Adipocyte (in vitro differentiated cells): ENCODE data around the gene CYP2W1.

Experiments
- DNase-seq: peaks from one replicate; pipeline ENCODE4 v3.0.0-alpha.2; 2015; ENCODE audit warnings: low read depth
- H3K27me3 ChIP-seq: replicated peaks from 2 replicates; pipeline ENCODE4 v1.7.0; 2013; ENCODE audit warnings: mild to moderate bottlenecking, low read length, moderate library complexity; ENCODE audit not compliant: control insufficient read depth, insufficient read depth
- H3K36me3 ChIP-seq: 2 replicates; pipeline ENCODE4 v1.7.0; 2013; ENCODE audit warnings: low read length, mild to moderate bottlenecking, moderate library complexity; ENCODE audit not compliant: control insufficient read depth, insufficient read depth, severe bottlenecking
- H3K4me1 ChIP-seq: 2 replicates; pipeline ENCODE4 v1.7.0; 2013; ENCODE audit warnings: mild to moderate bottlenecking, low read length, moderate library complexity; ENCODE audit not compliant: control insufficient read depth, insufficient read depth
- H3K4me3 ChIP-seq: 2 replicates; pipeline ENCODE4 v1.7.0; 2013; ENCODE audit warnings: mild to moderate bottlenecking, low read length, moderate library complexity
- H3K9ac ChIP-seq: 2 replicates; pipeline ENCODE4 v1.7.0; 2013; ENCODE audit warnings: mild to moderate bottlenecking, low read length, moderate library complexity
- H3K9me3 ChIP-seq: 2 replicates; pipeline ENCODE4 v1.7.0; 2013; ENCODE audit warnings: mild to moderate bottlenecking, low read length, moderate library complexity; ENCODE audit not compliant: control insufficient read depth

Gene CYP2W1

GRCh38 chr7:979151-979550 lies 3.8 kb upstream of the CYP2W1 start:
- no peaks in the 10 kb centered on the region for H3K27me3 ChIP-seq
- no peak overlapping the region for H3K9ac ChIP-seq
- no peak for DNase-seq
- no peaks in the 10 kb centered on the region for H3K36me3 ChIP-seq
- no peaks in the 10 kb centered on the region for H3K9me3 ChIP-seq
- peaks cover 2% of the 10 kb centered on the region for H3K4me1 ChIP-seq
- H3K4me3 ChIP-seq = no peak overlapping the region

DNA sequence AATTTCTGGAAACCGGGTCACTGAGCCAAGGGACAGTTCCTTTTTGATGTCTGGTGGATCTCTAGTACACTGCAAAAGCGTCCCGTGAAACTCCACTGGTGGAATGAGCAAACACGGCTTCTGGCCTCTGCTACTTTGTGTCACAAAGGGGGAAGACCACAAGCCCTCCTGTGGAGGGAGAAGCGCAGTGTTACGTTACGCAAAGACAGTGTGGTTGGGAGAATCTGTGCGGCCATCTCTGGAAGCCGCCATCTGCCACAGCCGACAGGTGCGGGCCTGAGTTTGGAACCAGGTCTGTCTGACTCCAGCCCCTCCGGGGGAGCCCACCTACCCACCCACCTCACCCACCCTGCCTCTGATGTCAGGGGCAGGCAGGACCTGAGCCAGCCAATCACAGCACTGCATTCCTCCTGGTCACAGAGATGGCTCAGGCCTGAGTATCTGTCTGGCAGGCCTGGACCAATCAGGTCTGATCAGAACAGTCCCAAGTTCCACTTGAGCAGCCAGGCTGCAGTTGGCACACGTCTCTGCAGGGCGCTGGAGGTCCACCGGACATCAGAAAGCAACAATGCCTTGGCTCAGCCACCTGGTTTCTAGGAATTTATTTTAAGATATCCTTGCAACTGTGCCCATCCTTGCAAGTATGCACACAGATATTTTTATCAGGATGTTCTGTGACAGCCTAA lies 3.0 kb upstream of the CYP2W1 start:
- Histone ChIP-seq H3K4me3 (no peak overlapping the region), H3K36me3 (no peaks in the 10 kb centered on the region), H3K9me3 (no peaks in the 10 kb centered on the region), H3K4me1 (no peaks in the 10 kb centered on the region), H3K9ac (no peak overlapping the region), H3K27me3 (no peaks in the 10 kb centered on the region)
- no peak for DNase-seq

DNA sequence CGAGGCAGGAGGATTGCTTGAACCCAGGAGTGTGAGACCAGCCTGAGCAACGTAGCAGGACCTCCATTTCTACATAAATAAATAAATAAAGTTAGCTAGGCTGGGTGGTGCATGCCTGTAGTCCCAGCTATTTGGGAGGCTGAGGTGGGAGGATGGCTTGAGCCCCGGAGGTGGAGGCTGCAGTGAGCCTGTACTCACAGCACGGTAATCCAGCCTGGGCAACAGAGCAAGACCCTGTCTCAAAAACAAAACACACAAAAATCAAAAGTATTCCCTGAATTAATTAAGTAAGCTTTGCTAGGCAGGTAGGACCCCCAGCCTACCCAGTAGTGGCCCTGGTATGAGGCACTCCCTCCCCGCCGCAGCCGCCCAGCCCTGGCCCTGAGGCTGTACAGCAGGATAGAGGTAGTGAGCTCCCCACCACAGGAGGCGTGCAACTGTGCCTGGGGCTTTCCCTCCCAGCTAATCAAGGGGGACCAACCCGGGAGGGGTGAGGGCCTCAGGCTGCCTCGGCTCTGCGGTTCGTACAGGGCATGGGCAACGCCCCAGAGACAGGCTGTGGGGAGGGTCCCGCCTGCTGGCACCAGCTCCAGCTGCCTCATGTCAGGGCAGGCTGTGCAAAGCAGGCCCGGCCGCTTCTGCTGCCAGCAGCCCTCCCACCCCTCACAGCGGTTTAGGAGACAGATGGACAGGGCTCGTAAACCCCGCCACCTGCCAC lies 1.0 kb upstream of the CYP2W1 start:
- Histone ChIP-seq H3K9me3 (no peaks in the 10 kb centered on the region), H3K9ac (no peak overlapping the region), H3K36me3 (no peaks in the 10 kb centered on the region), H3K4me3 (no peak overlapping the region), H3K27me3 (peaks cover 9% of the 10 kb centered on the region), H3K4me1 (no peaks in the 10 kb centered on the region)
- DNase-seq = no peak

- Histone ChIP-seq H3K9me3 (no peaks in the 10 kb centered on the region), H3K27me3 (peaks cover 9% of the 10 kb centered on the region)
Measured at GRCh38 chr7:982511-983003, 424 bp upstream of the CYP2W1 start.

GRCh38 chr7:983616-984071 lies 663 bp downstream of the CYP2W1 start:
- no peak for DNase-seq
- Histone ChIP-seq H3K36me3 (no peaks in the 10 kb centered on the region), H3K4me3 (no peak overlapping the region)

More at GRCh38 chr7:982511-983003, 424 bp upstream of the CYP2W1 start:
- Histone ChIP-seq H3K4me1 (no peaks in the 10 kb centered on the region), H3K9ac (no peak overlapping the region), H3K4me3 (no peak overlapping the region), H3K36me3 (no peaks in the 10 kb centered on the region)
- DNase-seq = no peak

GRCh38 chr7:984361-985126 lies 1.6 kb downstream of the CYP2W1 start:
- H3K9ac ChIP-seq = no peak overlapping the region
- DNase-seq = no peak

More at GRCh38 chr7:983616-984071, 663 bp downstream of the CYP2W1 start:
- H3K27me3 ChIP-seq = peaks cover 9% of the 10 kb centered on the region
- H3K4me1 ChIP-seq = no peaks in the 10 kb centered on the region
- no peak overlapping the region for H3K9ac ChIP-seq
- no peaks in the 10 kb centered on the region for H3K9me3 ChIP-seq

DNA sequence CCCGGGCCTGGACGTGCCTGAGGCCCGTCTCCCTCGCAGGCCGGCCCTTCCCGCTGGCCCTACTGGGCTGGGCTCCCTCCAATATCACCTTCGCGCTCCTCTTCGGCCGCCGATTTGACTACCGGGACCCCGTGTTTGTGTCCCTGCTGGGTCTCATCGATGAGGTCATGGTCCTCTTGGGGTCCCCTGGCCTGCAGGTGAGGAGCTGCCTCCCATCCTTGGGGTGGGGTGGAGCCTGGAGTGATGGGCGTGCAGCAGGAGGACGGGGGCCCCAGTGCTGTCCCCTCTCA lies 2.1 kb downstream of the CYP2W1 start:
- H3K9me3 ChIP-seq = no peaks in the 10 kb centered on the region
- H3K9ac ChIP-seq = no peak overlapping the region

More at GRCh38 chr7:984361-985126, 1.6 kb downstream of the CYP2W1 start:
- H3K27me3 ChIP-seq = peaks cover 9% of the 10 kb centered on the region
- no peak overlapping the region for H3K4me3 ChIP-seq
- no peaks in the 10 kb centered on the region for H3K36me3 ChIP-seq
- H3K9me3 ChIP-seq = no peaks in the 10 kb centered on the region
- no peaks in the 10 kb centered on the region for H3K4me1 ChIP-seq

DNA sequence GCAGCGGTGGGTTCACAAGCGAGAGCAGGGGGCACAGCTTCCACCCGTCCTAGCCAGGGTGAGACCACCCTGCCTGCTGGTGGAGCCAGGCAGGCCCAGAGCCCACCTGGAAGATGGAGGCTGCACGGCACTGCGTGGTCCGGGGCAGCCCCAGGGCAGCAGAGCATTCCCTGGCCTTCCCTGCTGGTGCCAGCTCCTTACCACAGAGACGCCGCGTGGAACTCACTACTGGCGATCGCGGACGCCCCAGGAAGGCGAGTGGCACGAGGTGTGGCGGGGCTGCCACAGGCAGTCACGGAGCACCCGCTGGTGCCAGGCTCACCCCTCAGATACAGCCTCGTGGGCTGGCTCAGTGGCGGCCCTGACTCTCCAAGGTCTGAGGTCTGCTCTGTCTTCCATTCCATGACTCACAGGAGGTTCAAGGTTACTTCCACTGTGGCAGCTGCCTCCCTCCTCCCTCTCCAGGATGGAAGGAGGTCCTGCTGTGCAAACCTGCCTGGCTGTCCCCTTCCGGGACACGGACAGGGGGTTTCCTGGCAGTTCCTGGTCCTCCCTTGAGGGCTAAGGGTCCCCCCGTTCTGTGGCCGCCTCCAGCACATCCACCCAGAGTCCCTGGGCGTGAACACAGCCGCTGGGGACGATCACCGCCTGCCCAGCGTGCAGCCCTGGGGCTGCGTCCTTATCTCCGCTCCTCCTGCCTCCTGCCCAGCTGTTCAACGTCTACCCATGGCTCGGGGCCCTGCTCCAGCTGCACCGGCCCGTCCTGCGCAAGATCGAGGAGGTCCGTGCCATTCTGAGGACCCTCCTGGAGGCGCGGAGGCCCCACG lies 3.1 kb downstream of the CYP2W1 start:
- no peak overlapping the region for H3K4me3 ChIP-seq
- no peak for DNase-seq
- H3K4me1 ChIP-seq = no peaks in the 10 kb centered on the region
- H3K27me3 ChIP-seq = peaks cover 12% of the 10 kb centered on the region
- H3K9ac ChIP-seq = no peak overlapping the region
- H3K36me3 ChIP-seq = no peaks in the 10 kb centered on the region
- H3K9me3 ChIP-seq = no peaks in the 10 kb centered on the region

More for the DNA sequence above, 2.1 kb downstream of the CYP2W1 start:
- no peak for DNase-seq
- Histone ChIP-seq H3K4me3 (no peak overlapping the region), H3K36me3 (no peaks in the 10 kb centered on the region), H3K27me3 (peaks cover 9% of the 10 kb centered on the region), H3K4me1 (no peaks in the 10 kb centered on the region)

- no peaks in the 10 kb centered on the region for H3K9me3 ChIP-seq
- H3K9ac ChIP-seq = no peak overlapping the region
- H3K27me3 ChIP-seq = peaks cover 12% of the 10 kb centered on the region
- no peaks in the 10 kb centered on the region for H3K4me1 ChIP-seq
- DNase-seq = no peak
- no peaks in the 10 kb centered on the region for H3K36me3 ChIP-seq
- no peak overlapping the region for H3K4me3 ChIP-seq
Measured at GRCh38 chr7:986766-987751, 4.1 kb downstream of the CYP2W1 start.

GRCh38 chr7:987909-988308 lies 4.9 kb downstream of the CYP2W1 start:
- no peaks in the 10 kb centered on the region for H3K9me3 ChIP-seq
- H3K4me1 ChIP-seq = no peaks in the 10 kb centered on the region
- no peaks in the 10 kb centered on the region for H3K36me3 ChIP-seq
- H3K9ac ChIP-seq = no peak overlapping the region
- H3K4me3 ChIP-seq = no peak overlapping the region
- H3K27me3 ChIP-seq = peaks cover 12% of the 10 kb centered on the region
- DNase-seq = no peak
